HG03108 (cell line): Measurements from ENCODE around the gene SDK1.

Experiments used
- ATAC-seq: cut with Tn5 transposase; IDR thresholded peaks from one replicate; pipeline ENCODE4 v1.9.1; 2021; ENCODE audit warnings: moderate library complexity; ENCODE audit not compliant: unreplicated experiment

Gene SDK1

DNA sequence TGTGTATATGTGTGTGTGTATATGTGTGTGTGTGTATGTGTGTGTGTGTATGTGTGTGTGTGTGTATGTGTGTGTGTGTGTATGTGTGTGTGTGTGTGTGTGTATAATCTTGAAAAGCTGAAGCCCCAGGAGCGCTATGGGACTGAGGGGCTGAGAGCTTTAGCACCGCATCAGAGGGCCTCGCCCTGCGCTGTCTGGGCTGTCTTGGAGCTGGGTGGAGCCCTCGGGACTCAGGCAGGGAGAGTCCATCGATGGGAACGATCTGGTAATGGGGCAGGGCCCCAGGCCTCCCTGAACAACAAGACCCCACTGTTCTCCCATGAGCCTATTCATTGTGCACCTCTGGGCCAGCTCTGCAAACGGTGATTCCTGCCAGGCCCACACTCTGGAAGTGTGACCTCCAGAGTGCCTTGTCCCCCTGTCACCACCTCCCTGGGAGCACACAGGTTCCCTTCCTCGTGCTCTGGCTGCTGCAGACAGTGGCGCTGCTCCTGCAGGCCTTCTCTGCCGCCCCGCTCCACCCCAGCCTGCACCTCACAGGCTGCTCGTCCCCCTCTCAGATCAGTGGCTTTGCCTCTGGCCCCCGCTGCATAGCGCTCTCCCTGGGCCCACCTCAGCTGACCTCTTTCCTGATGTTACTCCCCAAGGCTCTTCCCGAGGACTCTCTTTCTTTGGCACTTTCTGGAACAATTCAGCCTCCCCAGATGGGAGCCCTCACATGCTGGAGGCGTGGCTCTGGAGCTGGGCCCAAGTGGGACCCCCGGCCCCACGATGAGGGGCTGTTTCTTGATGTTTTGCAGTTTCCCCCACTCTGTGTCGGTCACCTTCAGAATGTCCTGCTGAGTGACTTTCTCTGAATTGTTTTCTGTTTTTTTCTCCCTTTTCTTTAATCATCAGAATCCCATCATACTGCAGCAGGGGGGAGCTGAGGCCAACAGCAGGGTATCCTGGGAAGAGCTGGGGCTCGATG lies 838.9 kb downstream of the SDK1 start:
- ATAC-seq: no peak

DNA sequence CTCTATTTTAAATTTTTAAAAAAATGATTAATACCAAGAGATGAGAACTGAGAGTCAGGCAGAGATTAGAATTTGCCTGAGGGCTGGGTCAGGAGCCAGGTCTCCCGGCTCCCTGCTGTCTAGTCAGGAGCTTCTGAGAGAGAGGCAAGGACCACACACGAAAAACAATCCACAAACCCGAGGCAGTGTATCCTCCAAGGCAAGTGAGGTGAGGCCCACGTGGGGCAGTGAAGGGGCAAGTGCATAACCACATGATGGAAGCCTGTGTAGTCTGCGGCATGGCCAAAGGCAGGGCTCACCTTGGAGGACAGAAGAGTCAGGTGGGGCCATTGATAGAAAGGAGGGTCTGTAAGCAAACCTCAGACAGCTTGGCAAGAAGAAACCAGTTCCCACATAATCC lies 839.9 kb downstream of the SDK1 start:
- no peak for ATAC-seq

DNA sequence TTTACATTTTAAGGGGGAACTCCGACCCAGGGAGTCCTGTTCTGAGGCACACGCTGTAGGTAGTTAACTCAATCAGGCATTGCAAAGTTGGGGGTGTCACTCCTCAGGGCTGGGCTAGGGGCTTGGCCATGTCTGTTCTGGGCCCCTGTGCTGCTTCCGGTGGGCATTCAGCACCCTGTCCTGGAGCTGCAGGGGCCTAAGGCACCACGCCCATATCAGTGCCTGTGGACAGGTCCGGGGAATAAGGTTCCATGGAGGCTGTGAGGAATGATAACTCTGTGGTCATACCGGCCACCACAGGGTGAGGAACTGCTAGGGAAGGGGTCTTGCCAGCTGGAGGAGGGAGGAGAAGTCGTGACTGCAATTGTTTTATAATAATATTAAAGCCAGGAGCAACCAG lies 842.0 kb downstream of the SDK1 start:
- ATAC-seq: no peak

DNA sequence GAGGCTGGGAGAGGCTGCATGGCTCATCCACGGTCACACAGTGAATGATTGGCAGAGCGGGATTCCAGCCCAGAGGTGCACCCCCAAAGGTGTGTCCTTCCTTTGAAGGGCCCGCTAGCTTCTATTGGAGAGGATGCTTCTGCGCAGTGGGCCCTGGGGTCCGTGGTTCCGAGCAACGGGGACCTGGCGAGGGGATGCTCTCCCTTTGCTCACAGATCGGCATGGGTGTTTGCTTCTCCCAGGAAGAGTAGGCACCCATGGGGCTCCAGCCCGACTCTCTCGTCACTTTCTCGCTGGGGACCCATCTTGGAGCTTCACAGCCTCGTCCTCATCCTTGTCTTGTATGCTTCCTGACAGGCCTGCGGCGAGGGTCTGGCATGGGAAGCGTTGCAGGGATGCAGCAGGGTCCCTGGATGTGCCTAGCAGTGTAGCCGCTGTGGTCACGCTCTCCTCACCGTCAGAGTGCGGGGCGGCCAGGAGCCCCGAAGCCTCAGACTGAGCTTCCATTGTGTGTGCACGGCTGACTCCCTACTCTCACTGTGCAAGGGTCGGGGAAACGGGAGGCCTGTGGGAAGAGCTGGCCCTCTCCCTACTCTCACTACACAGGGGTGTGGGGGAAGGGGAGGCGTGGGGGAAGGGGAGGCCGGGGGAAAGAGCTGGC lies 842.6 kb downstream of the SDK1 start:
- ATAC-seq: no peak

DNA sequence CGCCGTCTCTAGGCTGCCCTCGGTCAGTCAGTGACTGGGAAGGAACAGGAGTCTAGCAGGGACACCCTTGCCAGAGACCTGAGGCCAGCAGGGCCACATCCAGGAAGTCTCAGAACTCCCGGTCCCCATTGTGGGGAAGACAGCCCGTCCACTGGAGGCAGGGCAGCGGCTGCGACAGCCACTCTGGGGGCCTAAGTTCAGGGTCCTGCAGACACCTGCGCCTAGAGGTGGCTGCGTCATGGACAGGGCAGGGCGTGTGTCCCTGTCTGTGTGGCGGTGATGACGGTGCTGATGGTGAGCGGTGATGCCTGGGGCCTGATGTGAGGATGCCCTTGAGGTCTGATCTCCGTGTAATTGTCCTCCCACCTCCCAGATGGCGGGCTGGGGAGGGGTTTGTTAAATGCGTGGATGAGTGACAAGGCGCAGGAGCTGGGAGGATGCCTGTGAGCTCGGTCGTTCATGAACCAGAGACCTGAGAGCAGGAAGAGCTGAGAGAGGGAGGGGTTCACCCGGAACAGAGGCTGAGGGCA lies 843.2 kb downstream of the SDK1 start:
- no peak for ATAC-seq

DNA sequence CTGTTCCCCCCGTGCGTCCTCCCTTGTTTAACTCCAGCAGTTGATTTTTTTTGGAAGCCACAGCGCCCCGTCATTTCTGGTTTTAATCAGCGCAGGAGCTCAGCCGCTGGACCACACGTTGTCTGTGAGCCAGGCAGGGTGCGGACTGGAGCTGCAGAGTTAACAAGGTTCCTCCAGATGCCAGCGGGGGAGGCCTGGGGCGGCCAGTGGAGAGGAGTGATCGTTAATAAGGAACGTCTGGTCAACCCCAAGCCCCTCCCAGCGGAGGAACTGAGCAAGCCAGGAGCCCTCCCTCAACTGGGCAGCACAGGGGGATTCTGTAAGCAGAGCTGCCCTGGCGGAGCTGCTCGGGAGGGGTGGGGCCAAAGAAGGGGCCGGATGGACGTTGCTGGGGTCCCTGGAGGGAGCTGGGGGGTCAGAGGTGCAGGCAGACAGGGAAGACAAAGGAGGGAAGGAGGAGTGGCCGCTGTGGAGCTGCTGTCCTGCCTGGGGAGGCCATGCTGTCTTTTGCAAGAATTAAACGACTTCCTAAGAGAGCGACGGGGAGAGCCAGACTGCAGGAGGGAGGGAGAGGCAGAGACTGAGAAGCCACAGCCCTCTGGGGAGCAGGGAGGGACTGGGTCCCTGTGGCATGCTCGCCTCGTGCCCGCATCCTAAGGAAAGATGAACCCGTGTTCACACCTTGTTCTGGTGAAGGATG lies 843.9 kb downstream of the SDK1 start:
- ATAC-seq: no peak

DNA sequence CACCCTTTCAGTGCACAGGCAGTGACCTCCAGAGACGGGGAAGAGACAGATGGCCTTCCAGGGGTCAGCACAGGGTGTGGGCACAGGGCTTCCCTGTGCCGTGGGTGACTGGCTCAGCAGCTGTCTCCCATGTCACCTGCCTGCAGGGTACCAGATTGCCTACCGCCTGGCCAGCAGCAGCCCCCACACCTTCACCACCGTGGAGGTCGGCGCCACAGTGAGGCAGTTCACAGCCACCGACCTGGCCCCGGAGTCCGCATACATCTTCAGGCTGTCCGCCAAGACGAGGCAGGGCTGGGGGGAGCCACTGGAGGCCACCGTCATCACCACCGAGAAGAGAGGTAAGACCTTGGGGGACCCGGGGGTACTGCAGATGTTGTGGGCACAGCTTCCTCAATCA lies 844.5 kb downstream of the SDK1 start:
- ATAC-seq: no peak

DNA sequence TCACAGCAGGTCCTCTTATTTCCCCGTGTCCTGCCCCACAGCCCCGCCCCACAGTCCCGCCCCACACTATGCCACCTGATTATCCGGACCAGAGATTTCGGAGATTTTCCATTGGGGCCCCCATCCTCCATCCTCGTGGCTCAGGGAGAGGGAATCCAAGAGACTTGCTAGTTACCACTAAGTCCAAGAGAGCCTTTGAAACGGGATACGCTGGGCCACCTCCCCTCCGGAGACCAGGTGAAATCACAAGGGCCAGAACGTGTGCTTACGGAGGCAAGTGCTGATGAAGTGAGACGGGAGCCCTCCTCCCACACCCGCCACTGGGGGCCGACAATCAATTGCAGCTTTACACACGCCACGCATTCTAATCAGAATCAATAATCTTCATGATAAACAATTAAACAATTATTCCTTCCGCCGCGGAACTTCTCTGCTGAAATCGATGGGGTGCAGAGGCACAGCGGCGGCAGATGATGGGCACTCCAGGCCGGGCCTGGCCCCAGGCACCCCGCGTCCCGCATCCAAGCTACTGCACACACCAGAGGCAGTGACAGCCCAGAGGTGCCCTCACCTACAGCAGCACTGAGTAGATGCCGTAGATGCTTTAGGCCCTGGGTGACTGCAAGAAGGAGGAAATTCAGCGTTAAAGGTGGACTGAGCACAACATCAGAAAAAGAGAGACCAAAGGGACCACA lies 847.0 kb downstream of the SDK1 start:
- no peak for ATAC-seq

DNA sequence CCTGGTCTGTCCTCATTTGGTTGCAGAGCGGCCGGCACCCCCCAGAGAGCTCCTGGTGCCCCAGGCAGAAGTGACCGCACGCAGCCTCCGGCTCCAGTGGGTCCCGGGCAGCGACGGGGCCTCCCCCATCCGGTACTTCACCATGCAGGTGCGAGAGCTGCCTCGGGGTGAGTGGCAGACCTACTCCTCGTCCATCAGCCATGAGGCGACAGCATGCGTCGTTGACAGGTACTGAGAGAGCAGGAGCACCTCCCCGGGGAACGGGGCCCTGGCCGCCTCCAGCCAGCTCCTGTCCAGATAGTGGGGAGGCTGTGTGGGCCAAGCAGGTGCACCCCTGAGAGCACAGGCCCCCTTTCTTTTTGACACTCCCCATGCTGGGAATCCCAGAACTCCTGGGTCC lies 848.2 kb downstream of the SDK1 start:
- no peak for ATAC-seq

DNA sequence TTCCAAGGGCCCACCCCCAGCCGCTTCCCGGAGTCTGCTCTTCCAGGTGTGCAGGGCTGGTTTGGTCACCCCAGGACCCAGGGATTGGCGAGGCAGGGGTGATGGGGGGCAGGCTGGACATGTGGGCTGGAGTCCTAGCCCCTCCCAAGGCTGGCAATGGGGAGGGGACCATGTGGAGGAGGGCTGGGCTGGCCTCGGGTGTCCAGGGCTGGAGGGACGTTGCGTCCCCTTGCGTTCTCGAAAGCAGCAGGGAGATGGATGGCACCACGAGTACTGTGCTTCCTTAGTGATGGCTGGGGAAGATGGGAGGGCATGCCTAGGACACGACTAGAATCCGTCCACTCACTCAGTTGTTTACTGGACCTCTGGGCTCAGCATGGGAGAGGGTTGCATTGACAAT lies 848.6 kb downstream of the SDK1 start:
- no peak for ATAC-seq

DNA sequence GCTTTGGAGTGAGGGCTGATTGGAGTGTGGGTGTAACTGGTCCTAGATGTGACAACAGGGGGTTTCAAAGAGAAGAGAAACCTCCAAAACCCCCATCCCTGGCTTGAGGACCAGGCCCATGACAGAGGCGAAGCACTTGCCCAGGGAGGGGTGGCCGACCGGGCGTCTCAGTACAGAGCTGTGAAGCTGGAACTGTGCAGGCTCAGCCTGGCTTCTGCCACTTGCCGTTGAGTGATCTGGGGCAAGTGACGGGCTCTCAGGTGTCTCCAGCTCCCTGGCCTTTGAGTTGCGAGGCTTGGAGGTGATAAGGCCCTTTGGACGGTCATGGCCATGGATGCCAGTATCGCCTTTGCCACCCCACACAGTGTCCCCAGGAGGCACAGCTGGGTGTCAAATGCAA lies 849.7 kb downstream of the SDK1 start:
- no peak for ATAC-seq

DNA sequence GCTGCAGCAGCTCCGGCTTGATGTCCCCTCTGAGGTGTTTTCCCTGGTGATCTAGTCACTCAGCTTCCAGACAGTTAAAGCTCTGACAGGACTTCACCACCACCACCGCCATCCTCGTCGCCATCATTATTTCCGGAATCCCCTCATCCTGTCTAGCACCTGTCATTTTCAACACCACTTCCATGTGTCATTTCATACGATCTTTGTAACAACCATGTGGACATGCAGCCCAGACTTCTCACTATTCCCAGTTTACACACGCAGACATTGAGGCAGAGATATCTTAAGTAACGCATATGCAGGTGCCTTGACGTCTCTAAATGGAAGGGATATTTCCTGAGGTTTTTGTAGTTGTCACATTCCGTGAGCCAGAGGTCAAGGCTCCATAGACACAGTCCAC lies 850.5 kb downstream of the SDK1 start:
- ATAC-seq: no peak

DNA sequence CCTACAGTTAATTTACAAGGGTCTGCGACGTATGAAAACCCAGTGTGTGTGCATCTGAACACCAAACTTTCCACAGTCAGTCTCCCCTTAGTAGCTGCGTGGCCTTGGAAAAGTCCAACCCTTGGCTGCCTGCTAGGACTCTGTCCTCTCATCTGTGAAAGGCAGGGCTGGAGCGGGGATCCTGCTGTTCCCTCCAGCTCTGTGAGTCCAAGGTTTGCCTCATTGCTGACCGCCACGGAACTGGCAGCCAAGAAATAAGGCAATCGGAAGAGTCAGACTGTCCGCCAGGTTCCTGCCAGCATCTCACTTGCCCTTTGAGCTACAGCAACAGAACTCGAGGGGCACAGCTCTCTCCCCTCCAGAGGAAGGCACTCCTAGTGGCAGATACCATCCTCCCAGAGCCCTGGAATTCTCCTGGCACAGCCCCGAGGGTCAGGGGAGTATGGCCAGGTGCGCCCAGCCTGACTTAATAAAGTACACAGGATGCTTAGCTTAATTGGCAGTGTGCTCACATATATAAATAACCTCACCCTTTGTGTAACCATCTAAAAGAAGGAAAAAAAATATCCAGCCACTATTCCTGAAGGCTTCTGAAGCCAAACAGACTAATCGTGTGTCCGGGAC lies 851.0 kb downstream of the SDK1 start:
- ATAC-seq: no peak

DNA sequence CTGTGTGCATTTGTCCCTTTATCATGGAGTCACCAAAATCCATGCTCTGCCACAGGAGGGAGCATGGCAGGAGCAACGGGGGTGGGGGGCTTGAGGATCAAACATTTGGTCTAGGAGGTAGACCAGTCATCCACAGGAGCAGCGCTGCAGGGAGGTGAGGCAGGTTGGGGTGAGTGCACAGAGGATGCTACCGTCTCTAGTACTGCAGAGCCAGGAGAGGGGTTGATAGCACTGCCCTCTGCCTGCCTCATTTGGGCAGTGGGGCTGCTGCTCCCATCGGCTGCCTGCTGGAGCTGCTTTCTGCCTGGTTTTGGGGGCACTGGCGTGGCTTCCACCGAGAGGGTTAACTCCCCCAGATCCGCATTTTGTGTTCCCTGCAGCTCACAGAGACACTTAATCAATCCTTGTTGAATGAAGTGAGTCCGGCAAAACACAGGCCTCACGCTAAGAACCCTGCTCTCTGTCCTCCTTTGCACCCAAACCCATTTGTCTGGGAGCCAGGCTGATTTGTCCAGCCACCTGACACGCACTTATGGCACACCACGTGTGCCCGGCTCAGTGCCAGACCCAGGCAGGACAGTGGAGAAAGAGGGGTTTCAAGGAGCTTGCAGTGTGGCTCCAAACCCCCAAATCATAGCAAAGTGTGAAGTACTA lies 854.0 kb downstream of the SDK1 start:
- ATAC-seq: no peak

DNA sequence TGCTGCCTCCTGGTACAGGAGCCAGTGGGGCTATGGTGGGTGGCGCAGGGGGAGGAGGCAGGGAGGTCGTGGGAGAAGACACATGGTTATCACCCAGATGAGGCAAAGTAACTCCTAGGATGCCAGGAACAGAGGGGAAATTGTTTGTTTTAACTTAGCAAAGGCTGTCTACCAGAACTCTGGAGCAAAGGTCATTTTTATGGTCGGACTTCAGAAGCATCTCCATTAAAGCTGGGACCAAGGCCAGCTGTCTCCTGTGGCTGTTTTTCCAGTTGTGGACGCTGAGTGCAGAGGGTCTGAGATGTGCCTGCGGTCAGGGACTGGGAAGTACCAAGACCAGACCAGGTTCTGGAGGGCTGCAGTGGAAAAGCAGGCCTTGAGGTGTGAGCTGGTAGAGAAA lies 855.1 kb downstream of the SDK1 start:
- ATAC-seq: no peak

DNA sequence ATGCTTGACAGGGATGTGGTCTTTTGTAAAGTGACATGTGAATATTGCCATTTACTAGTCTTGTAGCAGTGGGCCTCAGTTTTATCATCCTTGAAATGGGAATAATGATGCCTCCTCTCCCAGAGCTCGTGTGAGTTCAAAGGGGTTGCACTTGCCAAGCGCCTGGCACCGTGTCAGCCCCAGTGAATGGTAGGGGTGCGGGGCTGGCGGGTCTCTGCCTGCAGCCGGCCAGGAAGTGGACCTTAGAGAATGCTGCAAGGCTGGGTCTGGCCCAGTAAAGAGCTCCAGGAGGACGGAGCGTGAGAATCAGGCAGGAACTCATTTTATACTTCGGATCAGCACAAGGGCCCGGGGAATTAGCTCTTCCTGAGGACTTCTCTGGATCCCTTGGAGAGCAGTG lies 856.6 kb downstream of the SDK1 start:
- no peak for ATAC-seq

DNA sequence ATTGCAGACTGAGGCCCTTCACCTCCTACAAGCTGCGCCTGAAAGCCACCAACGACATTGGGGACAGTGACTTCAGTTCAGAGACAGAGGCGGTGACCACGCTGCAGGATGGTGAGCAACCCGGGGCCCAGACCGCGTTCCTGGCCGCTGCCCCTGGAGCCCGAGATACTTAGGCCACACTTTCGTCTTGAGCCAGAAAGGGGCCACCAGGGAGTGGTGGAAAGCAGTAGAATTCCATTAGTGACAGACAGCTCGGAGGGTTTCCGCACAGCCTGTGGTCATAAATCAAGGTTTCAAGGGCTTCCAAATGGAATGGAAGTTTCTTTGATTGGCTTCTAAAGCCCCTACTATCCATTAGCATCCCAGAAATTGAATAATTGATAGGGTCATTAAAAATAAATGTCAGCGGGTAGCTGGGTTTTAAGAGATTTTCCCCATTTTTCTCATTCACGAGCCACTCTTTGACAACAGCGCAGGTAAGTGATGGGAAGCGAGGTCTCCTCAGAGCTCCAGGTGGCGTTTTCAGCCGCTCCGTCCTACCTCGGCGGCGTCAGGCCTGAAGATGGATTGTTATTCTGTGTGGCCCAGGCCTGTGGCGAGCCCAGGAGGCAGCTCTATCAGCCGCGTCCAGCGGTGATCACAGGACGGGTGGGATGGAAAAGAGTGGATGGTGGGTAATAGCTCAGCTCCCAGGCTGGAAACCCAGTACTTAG lies 857.5 kb downstream of the SDK1 start:
- no peak for ATAC-seq

DNA sequence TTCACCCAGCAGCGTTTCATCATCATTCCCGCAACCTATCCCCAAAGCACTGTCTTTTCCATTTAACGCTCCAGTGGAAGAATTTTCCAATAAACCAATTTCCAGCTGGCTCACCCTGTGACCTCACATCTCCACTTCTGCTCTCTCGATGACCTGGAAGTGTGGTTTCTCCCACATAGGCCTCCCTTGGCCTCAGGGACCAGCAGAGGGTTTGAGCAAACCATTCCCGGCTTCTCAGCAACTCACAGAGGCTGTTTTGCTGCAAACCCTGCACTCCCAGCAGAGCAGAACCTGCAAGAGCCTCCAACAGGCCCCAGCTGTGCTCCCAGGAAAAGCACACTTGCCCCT lies 858.1 kb downstream of the SDK1 start:
- no peak for ATAC-seq

DNA sequence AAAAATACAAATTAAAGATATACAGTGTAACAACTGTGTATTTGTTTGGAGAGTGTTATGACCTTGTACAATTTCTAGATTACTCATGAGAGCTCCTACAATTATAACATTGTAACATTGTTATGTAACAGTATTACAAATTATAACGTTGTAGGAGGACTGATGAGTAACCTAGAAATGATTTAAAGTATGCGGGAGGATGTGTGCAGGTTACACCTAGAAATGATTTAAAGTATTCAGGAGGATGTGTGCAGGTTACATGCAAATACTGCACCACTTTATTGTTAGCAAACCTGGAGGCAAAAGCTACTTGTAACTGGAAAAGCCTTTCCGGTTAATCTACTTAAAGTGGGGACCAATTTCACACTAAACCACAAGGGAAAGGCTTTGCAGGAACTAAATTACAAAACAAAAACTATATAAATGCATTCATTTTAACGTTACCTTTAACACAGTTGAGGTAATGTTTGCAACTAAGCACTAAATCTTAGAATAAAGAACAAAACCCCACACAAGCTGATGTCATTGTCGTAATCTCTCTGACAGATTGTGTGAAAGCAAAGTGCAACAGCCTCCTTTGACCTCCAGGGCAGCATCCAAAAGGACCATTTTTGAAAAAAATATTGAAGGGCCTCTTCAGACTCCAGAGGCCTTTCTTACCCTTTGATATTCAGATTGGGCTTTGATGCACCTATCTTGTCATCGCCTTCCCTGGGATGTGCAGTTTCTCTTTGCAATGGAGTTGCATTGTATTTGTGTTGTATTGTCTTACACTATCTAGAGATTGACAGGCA lies 858.9 kb downstream of the SDK1 start:
- ATAC-seq: no peak
